Fibroblast of lung (primary cell): ENCODE measurements around the gene TRAPPC2. TPM values are rescaled to one million over a fixed set of nuclear protein-coding genes. Genes with fewer than 3 reads are reported as not detected.

ENCODE experiments used
- DNase-seq, 2 donors: peaks; one replicate each; pipeline versions ENCODE4 v3.0.0 to v3.0.0-alpha.2; 2010; ENCODE audit warnings: low read depth in 2 of 2
- H2AFZ ChIP-seq: 2 replicates; pipeline ENCODE4 v1.5.1; 2012; ENCODE audit warnings: low read length, control low read depth, inconsistent platforms
- H3K27ac ChIP-seq: 2 replicates; pipeline ENCODE4 v1.5.1; 2011; ENCODE audit warnings: low read length, control low read depth; ENCODE audit not compliant: insufficient read depth
- H3K27me3 ChIP-seq: 2 replicates; pipeline ENCODE4 v1.5.1; 2011; ENCODE audit warnings: mild to moderate bottlenecking, low read length; ENCODE audit not compliant: control insufficient read depth, insufficient read depth
- H3K36me3 ChIP-seq: 2 replicates; pipeline ENCODE4 v1.5.1; 2011; ENCODE audit warnings: low read length; ENCODE audit not compliant: control insufficient read depth, insufficient read depth
- H3K4me1 ChIP-seq: 2 replicates; pipeline ENCODE4 v1.5.1; 2011; ENCODE audit warnings: low read length; ENCODE audit not compliant: control insufficient read depth, insufficient read depth; ENCODE audit errors: extremely low read depth
- H3K4me2 ChIP-seq: 2 replicates; pipeline ENCODE4 v1.5.1; 2011; ENCODE audit warnings: low read length, control low read depth; ENCODE audit not compliant: insufficient read depth; ENCODE audit errors: extremely low read depth
- H3K4me3 ChIP-seq, 4 experiments: fragments of 200-600 bp in 1 of 4; sonication (generic) in 1 of 4; replicated peaks in 1 of 4; 2 replicates each; pipeline ENCODE4 v1.5.1; 2011 to 2016; ENCODE audit warnings: low read length in 4 of 4, low read depth in 3 of 4, mild to moderate bottlenecking in 3 of 4, control low read depth in 2 of 4, inconsistent platforms in 1 of 4, mixed read lengths in 1 of 4; ENCODE audit not compliant: insufficient read depth in 1 of 4; ENCODE audit errors: control extremely low read depth in 1 of 4
- H3K79me2 ChIP-seq: 2 replicates; pipeline ENCODE4 v1.5.1; 2012; ENCODE audit warnings: mild to moderate bottlenecking, low read length, inconsistent platforms; ENCODE audit not compliant: control insufficient read depth, insufficient read depth
- H3K9ac ChIP-seq: 2 replicates; pipeline ENCODE4 v1.5.1; 2011; ENCODE audit warnings: mild to moderate bottlenecking, low read length, control low read depth; ENCODE audit not compliant: insufficient read depth
- H3K9me3 ChIP-seq: 2 replicates; pipeline ENCODE4 v1.5.1; 2012; ENCODE audit warnings: low read depth, low read length; ENCODE audit not compliant: control insufficient read depth, insufficient read depth
- H4K20me1 ChIP-seq: 2 replicates; pipeline ENCODE4 v1.5.1; 2011; ENCODE audit warnings: low read length; ENCODE audit not compliant: control insufficient read depth, insufficient read depth; ENCODE audit errors: extremely low read depth
- CTCF ChIP-seq, 2 donors: IDR thresholded peaks in 1 of 2; conservative IDR thresholded peaks in 1 of 2; 1 replicate in 1 of 2; 2 replicates in 1 of 2; pipeline ENCODE4 v1.5.1; 2011 to 2012; ENCODE audit warnings: low read length in 2 of 2, control low read depth in 1 of 2, inconsistent platforms in 1 of 2, low read depth in 1 of 2, mild to moderate bottlenecking in 1 of 2
- EZH2 ChIP-seq: IDR thresholded peaks from 2 replicates; pipeline ENCODE4 v1.5.1; 2012; ENCODE audit warnings: low read length, control low read depth, mild to moderate bottlenecking; ENCODE audit errors: missing control alignments
- polyA plus RNA-seq, 2 donors: library from polyadenylated mRNA; depleted of rRNA in 1 of 2; stranded (reverse) in 1 of 2; unstranded in 1 of 2; fragments of >200 nt; gene quantifications; 2 replicates each; pipeline ENCODE4 v1.2.1, GENCODE V29; 2011 to 2012; ENCODE audit warnings: missing spikeins in 1 of 2
- total RNA-seq: library from RNA; depleted of rRNA; stranded (reverse); fragments of >200 nt; gene quantifications from 2 replicates; pipeline ENCODE4 v1.2.1, GENCODE V29; 2014

TRAPPC2 gene
- total and polyA plus RNA-seq, 2 donors (not counting 1 experiment from before 2014, with no cell fraction given), result 16.0 to 22.0 TPM

GRCh38 chrX:13748486-13748885 lies 14.1 kb upstream of the TRAPPC2 start:
- H3K36me3 ChIP-seq, result peaks cover 2% of the 10 kb centered on the region
- TF ChIP-seq EZH2, result no peak
- no peak overlapping the region for H2AFZ ChIP-seq
- DNase-seq, result no peak
- H3K4me1 ChIP-seq, result peaks cover 2% of the 10 kb centered on the region
- H3K4me2 ChIP-seq, result no peak overlapping the region
- no peak overlapping the region for H3K27ac ChIP-seq
- H3K9me3 ChIP-seq, result no peaks in the 10 kb centered on the region
- H3K4me3 ChIP-seq, result no peak overlapping the region
- no peak overlapping the region for H3K9ac ChIP-seq
- H4K20me1 ChIP-seq, result no peaks in the 10 kb centered on the region
- H3K79me2 ChIP-seq, result no peaks in the 10 kb centered on the region
- H3K27me3 ChIP-seq, result no peaks in the 10 kb centered on the region

- DNase-seq, result peak; percentile 58 to 81
- Histone ChIP-seq H3K4me1 (peaks cover 2% of the 10 kb centered on the region), H4K20me1 (no peaks in the 10 kb centered on the region), H3K27ac (no peak overlapping the region), H3K9ac (no peak overlapping the region), H3K4me3 (no peak overlapping the region), H3K9me3 (no peaks in the 10 kb centered on the region), H3K4me2 (no peak overlapping the region), H3K27me3 (no peaks in the 10 kb centered on the region), H3K36me3 (peaks cover 2% of the 10 kb centered on the region), H2AFZ (peak overlapping the region; percentile 26), H3K79me2 (no peaks in the 10 kb centered on the region)
- peak; percentile 51 to 59 for TF ChIP-seq CTCF (conservative IDR thresholded peaks at IDR 0.05 in 1 of 2, IDR thresholded peaks at IDR 0.05 in 1 of 2; ENCODE audit: low read depth in 1 of 2, low read length in 2 of 2)
- no peak for TF ChIP-seq EZH2
Measured at GRCh38 chrX:13747836-13748235, 13.4 kb upstream of the TRAPPC2 start.

GRCh38 chrX:13742397-13743176 lies 8.2 kb upstream of the TRAPPC2 start:
- no peaks in the 10 kb centered on the region for H3K79me2 ChIP-seq
- no peaks in the 10 kb centered on the region for H3K27me3 ChIP-seq
- no peaks in the 10 kb centered on the region for H4K20me1 ChIP-seq
- no peak overlapping the region for H2AFZ ChIP-seq
- peaks cover under 1% of the 10 kb centered on the region for H3K4me1 ChIP-seq
- H3K9me3 ChIP-seq, result no peaks in the 10 kb centered on the region
- no peak overlapping the region for H3K27ac ChIP-seq
- TF ChIP-seq EZH2, result no peak
- no peaks in the 10 kb centered on the region for H3K36me3 ChIP-seq
- no peak overlapping the region for H3K4me2 ChIP-seq
- DNase-seq, result no peak
- H3K9ac ChIP-seq, result no peak overlapping the region
- no peak overlapping the region for H3K4me3 ChIP-seq

GRCh38 chrX:13741695-13742094 lies 7.3 kb upstream of the TRAPPC2 start:
- Histone ChIP-seq H3K4me3 (no peak overlapping the region), H3K36me3 (no peaks in the 10 kb centered on the region), H2AFZ (no peak overlapping the region), H3K79me2 (no peaks in the 10 kb centered on the region), H3K27me3 (no peaks in the 10 kb centered on the region), H3K4me1 (no peaks in the 10 kb centered on the region), H3K9ac (no peak overlapping the region), H3K4me2 (no peak overlapping the region), H4K20me1 (no peaks in the 10 kb centered on the region), H3K27ac (no peak overlapping the region), H3K9me3 (no peaks in the 10 kb centered on the region)
- TF ChIP-seq EZH2 (no peak), CTCF (conservative IDR thresholded peaks at IDR 0.05 in 1 of 2, IDR thresholded peaks at IDR 0.05 in 1 of 2; ENCODE audit: low read depth in 1 of 2, low read length in 2 of 2) (no peak)
- no peak for DNase-seq
